HG02642 (cell line): ENCODE results near the gene CYSLTR1.
"Not testable (repeated sequence)": the region's sequence is repeated elsewhere in the genome, so short reads cannot be mapped to it uniquely, and the experiment has no call there.

Source experiments
- ATAC-seq: cut with Tn5 transposase; IDR thresholded peaks from one replicate; pipeline ENCODE4 v1.9.1; 2021; ENCODE audit warnings: mild to moderate bottlenecking; ENCODE audit not compliant: unreplicated experiment, poor library complexity

CYSLTR1 gene

GRCh38 chrX:78237127-78237526 lies 90.3 kb downstream of the CYSLTR1 start:
- no peak for ATAC-seq

GRCh38 chrX:78226047-78226446 lies 101.4 kb downstream of the CYSLTR1 start:
- not testable (repeated sequence) for ATAC-seq
